Measurements from ENCODE around the gene VWA3A. TPM values are rescaled to one million over a fixed set of nuclear protein-coding genes. Genes with fewer than 3 reads are reported as not detected.

VWA3A gene
- total RNA-seq, 1 donor from 2014 or later: 2.6 TPM

GRCh38 chr16:22078656-22079055 is 13.7 kb upstream of the VWA3A start:
- no peak for TF ChIP-seq CTCF (IDR thresholded peaks at IDR 0.05)
- Histone ChIP-seq H3K27ac (no peak overlapping the region), H3K9me3 (no peaks in the 10 kb centered on the region), H3K27me3 (no peaks in the 10 kb centered on the region), H3K4me1 (no peaks in the 10 kb centered on the region), H3K36me3 (no peaks in the 10 kb centered on the region), H3K4me3 (no peak overlapping the region)
- no peak for ATAC-seq
- intact Hi-C loops (cut with DNase I): loop anchor here (5.0 kb wide), 1 partner anchor 76 kb away; the partner anchor contains the start of gene PDZD9
- no peak for DNase-seq

GRCh38 chr16:22081050-22081449 is 11.3 kb upstream of the VWA3A start:
- no peak for ATAC-seq
- no peak for TF ChIP-seq CTCF (IDR thresholded peaks at IDR 0.05)

GRCh38 chr16:22086440-22086839 is 5.9 kb upstream of the VWA3A start:
- no peak for TF ChIP-seq CTCF (IDR thresholded peaks at IDR 0.05)
- Histone ChIP-seq H3K4me3 (no peak overlapping the region), H3K9me3 (no peaks in the 10 kb centered on the region), H3K4me1 (no peaks in the 10 kb centered on the region), H3K27ac (no peak overlapping the region), H3K36me3 (peaks cover 18% of the 10 kb centered on the region), H3K27me3 (no peaks in the 10 kb centered on the region)
- DNase-seq (no peak), ATAC-seq (no peak)
- intact Hi-C loops (cut with DNase I): no loop called here

More at GRCh38 chr16:22081050-22081449, 11.3 kb upstream of the VWA3A start:
- no peaks in the 10 kb centered on the region for H3K4me1 ChIP-seq
- H3K9me3 ChIP-seq: no peaks in the 10 kb centered on the region
- intact Hi-C loops (cut with DNase I): no loop called here
- DNase-seq: no peak
- no peak overlapping the region for H3K4me3 ChIP-seq
- peaks cover 5% of the 10 kb centered on the region for H3K36me3 ChIP-seq
- no peak overlapping the region for H3K27ac ChIP-seq
- no peaks in the 10 kb centered on the region for H3K27me3 ChIP-seq

- no peaks in the 10 kb centered on the region for H3K4me1 ChIP-seq
- no peak for DNase-seq
- H3K27me3 ChIP-seq: no peaks in the 10 kb centered on the region
- no peak for ATAC-seq
- H3K36me3 ChIP-seq: peaks cover 18% of the 10 kb centered on the region
- intact Hi-C loops (cut with DNase I): no loop called here
- TF ChIP-seq CTCF (IDR thresholded peaks at IDR 0.05): no peak
- no peak overlapping the region for H3K4me3 ChIP-seq
- H3K9me3 ChIP-seq: no peaks in the 10 kb centered on the region
- no peak overlapping the region for H3K27ac ChIP-seq
Measured at GRCh38 chr16:22088642-22089041, 3.7 kb upstream of the VWA3A start.

- Histone ChIP-seq H3K4me1 (no peaks in the 10 kb centered on the region), H3K4me3 (no peak overlapping the region), H3K36me3 (peaks cover 18% of the 10 kb centered on the region), H3K9me3 (no peaks in the 10 kb centered on the region), H3K27ac (no peak overlapping the region), H3K27me3 (no peaks in the 10 kb centered on the region)
- TF ChIP-seq CTCF (IDR thresholded peaks at IDR 0.05): no peak
- intact Hi-C loops (cut with DNase I): no loop called here
- no peak for DNase-seq
- ATAC-seq: no peak
Measured at GRCh38 chr16:22089910-22090309, 2.4 kb upstream of the VWA3A start.

GRCh38 chr16:22091721-22092120 is 620 bp upstream of the VWA3A start:
- Histone ChIP-seq H3K4me3 (no peak overlapping the region), H3K27me3 (no peaks in the 10 kb centered on the region), H3K27ac (no peak overlapping the region), H3K9me3 (no peaks in the 10 kb centered on the region), H3K4me1 (no peaks in the 10 kb centered on the region), H3K36me3 (peaks cover 6% of the 10 kb centered on the region)
- DNase-seq (no peak), ATAC-seq (no peak)
- no peak for TF ChIP-seq CTCF (IDR thresholded peaks at IDR 0.05)
- intact Hi-C loops (cut with DNase I): no loop called here
